K562 (cell line): Measurements from ENCODE around the gene ST3GAL3. TPM values are rescaled to one million over a fixed set of nuclear protein-coding genes. Genes with fewer than 3 reads are reported as not detected.

Experiments used
- CBFB ChIP-seq: sonication (generic); formaldehyde crosslinking; IDR thresholded peaks from 2 replicates; pipeline ENCODE4 v1.4.0; 2020; ENCODE audit warnings: mild to moderate bottlenecking, missing genetic modification reagents
- CCNT2 ChIP-seq: IDR thresholded peaks from 2 replicates; pipeline ENCODE4 v1.6.1; 2011; ENCODE audit warnings: borderline replicate concordance, low read depth, mild to moderate bottlenecking, moderate library complexity, mixed read lengths, low read length; ENCODE audit not compliant: insufficient read length; ENCODE audit errors: extremely low read depth
- DDX20 ChIP-seq: fragments of 450-650 bp; IDR thresholded peaks from 2 replicates; pipeline ENCODE4 v1.6.1; 2016; ENCODE audit warnings: missing genetic modification characterization, low read depth, mild to moderate bottlenecking, missing compliant biosample characterization, moderate library complexity
- EHMT2 ChIP-seq: fragments of 450-650 bp; IDR thresholded peaks from 2 replicates; pipeline ENCODE4 v1.6.1; 2018; ENCODE audit warnings: antibody characterized with exemption
- JUND ChIP-seq, 2 experiments: IDR thresholded peaks; 2 replicates in 1 of 2; 3 replicates in 1 of 2; pipeline ENCODE4 v1.6.1; 2011; ENCODE audit warnings: borderline replicate concordance in 2 of 2, low read depth in 2 of 2, low read length in 2 of 2, improper control_type of control experiment in 1 of 2, missing biosample characterization in 1 of 2, missing genetic modification characterization in 1 of 2, missing genetic modification reagents in 1 of 2
- KLF16 ChIP-seq: IDR thresholded peaks from 2 replicates; pipeline ENCODE4 v1.6.1; 2016; ENCODE audit warnings: antibody characterized with exemption
- NFE2 ChIP-seq: IDR thresholded peaks from 2 replicates; pipeline ENCODE4 v1.6.1; 2014; ENCODE audit warnings: antibody characterized with exemption, low read depth
- NR2C1 ChIP-seq, 2 experiments: fragments of 450-650 bp; IDR thresholded peaks; 2 replicates each; pipeline ENCODE4 v1.6.1; 2017; ENCODE audit warnings: mild to moderate bottlenecking in 2 of 2, antibody characterized with exemption in 1 of 2, inconsistent platforms in 1 of 2, missing compliant biosample characterization in 1 of 2, missing genetic modification characterization in 1 of 2
- PHF8 ChIP-seq: fragments of 200-600 bp; sonication (generic); IDR thresholded peaks from 2 replicates; pipeline ENCODE4 v1.6.1; 2012; ENCODE audit warnings: mixed run types, mild to moderate bottlenecking, inconsistent platforms, low read length, moderate library complexity, borderline replicate concordance
- RAD21 ChIP-seq, 2 experiments: fragments of 250-450 bp in 1 of 2; fragments of 450-650 bp in 1 of 2; sonication (Bioruptor Pico) in 1 of 2; formaldehyde crosslinking in 1 of 2; IDR thresholded peaks in 1 of 2; conservative IDR thresholded peaks in 1 of 2; 2 replicates each; pipeline versions ENCODE4 v1.4.0 to v1.8.0; 2020 to 2022; ENCODE audit warnings: mild to moderate bottlenecking in 2 of 2, moderate library complexity in 1 of 2
- TRIM28 ChIP-seq: fragments of 450-650 bp; IDR thresholded peaks from 2 replicates; pipeline ENCODE4 v1.6.1; 2017
- ZFP36 ChIP-seq: fragments of 150-350 bp; IDR thresholded peaks from 2 replicates; pipeline ENCODE4 v1.6.1; 2018; ENCODE audit warnings: low read length, low read depth; ENCODE audit not compliant: partially characterized antibody
- ZNF174 ChIP-seq: fragments of 250-450 bp; sonication (Bioruptor Pico); IDR thresholded peaks from 2 replicates; pipeline ENCODE4 v1.4.0; 2020; ENCODE audit warnings: mild to moderate bottlenecking
- ZNF274 ChIP-seq: IDR thresholded peaks from 2 replicates; pipeline ENCODE4 v1.6.1; 2011; ENCODE audit warnings: low read depth, mild to moderate bottlenecking, low read length, moderate library complexity, borderline replicate concordance
- ZNF316 ChIP-seq: fragments of 450-650 bp; IDR thresholded peaks from 2 replicates; pipeline ENCODE4 v1.6.1; 2016
- ZZZ3 ChIP-seq: fragments of 450-650 bp; IDR thresholded peaks from 2 replicates; pipeline ENCODE4 v1.6.1; 2016; ENCODE audit warnings: antibody characterized with exemption, mild to moderate bottlenecking, moderate library complexity
- polyA plus RNA-seq, 8 experiments: library from polyadenylated mRNA; depleted of rRNA in 4 of 8; stranded (reverse) in 5 of 8; unstranded in 3 of 8; fragments of >200 nt; fragmentation: Nextera tagmentation in 2 of 8; fragmentation: Illumina TruSeq in 1 of 8; extraction: Ambion mirVana in 2 of 8; extraction: Trizol in 1 of 8; gene quantifications; 2 replicates each; pipeline versions ENCODE4 v1.2.1 to v1.2.3, GENCODE V29; 2011 to 2014; ENCODE audit warnings: inconsistent platforms in 1 of 8, missing spikeins in 1 of 8
- total RNA-seq, 7 experiments: library from RNA; depleted of rRNA in 6 of 7; stranded (reverse); fragments of >200 nt in 6 of 7; fragmentation: Illumina TruSeq in 2 of 7; extraction: Trizol in 2 of 7; gene quantifications; 2 replicates each; pipeline versions ENCODE4 v1.2.1 to v1.2.3, GENCODE V29; 2011 to 2021; ENCODE audit warnings: low replicate concordance in 1 of 7
- TF ChIP-seq, protein P1 (sequence below): fragments of 250-450 bp; sonication (Bioruptor Pico); IDR thresholded peaks from 2 replicates; pipeline ENCODE4 v1.8.0; 2021; ENCODE audit warnings: moderate library complexity, mild to moderate bottlenecking, inconsistent platforms
- TF ChIP-seq, protein P2 (sequence below), 2 experiments: IDR thresholded peaks; 2 replicates each; pipeline ENCODE4 v1.6.1; 2011; ENCODE audit warnings: borderline replicate concordance in 1 of 2, control low read depth in 1 of 2, low read depth in 1 of 2, low read length in 1 of 2, mild to moderate bottlenecking in 1 of 2, mixed read lengths in 1 of 2, moderate library complexity in 1 of 2; ENCODE audit not compliant: insufficient read depth in 1 of 2, insufficient read length in 1 of 2, poor library complexity in 1 of 2, severe bottlenecking in 1 of 2; ENCODE audit errors: extremely low read depth in 1 of 2
- TF ChIP-seq, protein P3 (sequence below): fragments of 450-650 bp; IDR thresholded peaks from 2 replicates; pipeline ENCODE4 v1.6.1; 2017; ENCODE audit warnings: mild to moderate bottlenecking, moderate library complexity
- TF ChIP-seq, protein P4 (sequence below): fragments of 250-450 bp; sonication (Bioruptor Pico); IDR thresholded peaks from 2 replicates; pipeline ENCODE4 v1.5.0; 2020; ENCODE audit warnings: mild to moderate bottlenecking

The ST3GAL3 gene
- total and polyA plus RNA-seq, 9 of the 15 experiments (the other 6 are each of a cell fraction or from before 2014, with no cell fraction given) = 1.2 to 18.9 (median 11.0) TPM

DNA sequence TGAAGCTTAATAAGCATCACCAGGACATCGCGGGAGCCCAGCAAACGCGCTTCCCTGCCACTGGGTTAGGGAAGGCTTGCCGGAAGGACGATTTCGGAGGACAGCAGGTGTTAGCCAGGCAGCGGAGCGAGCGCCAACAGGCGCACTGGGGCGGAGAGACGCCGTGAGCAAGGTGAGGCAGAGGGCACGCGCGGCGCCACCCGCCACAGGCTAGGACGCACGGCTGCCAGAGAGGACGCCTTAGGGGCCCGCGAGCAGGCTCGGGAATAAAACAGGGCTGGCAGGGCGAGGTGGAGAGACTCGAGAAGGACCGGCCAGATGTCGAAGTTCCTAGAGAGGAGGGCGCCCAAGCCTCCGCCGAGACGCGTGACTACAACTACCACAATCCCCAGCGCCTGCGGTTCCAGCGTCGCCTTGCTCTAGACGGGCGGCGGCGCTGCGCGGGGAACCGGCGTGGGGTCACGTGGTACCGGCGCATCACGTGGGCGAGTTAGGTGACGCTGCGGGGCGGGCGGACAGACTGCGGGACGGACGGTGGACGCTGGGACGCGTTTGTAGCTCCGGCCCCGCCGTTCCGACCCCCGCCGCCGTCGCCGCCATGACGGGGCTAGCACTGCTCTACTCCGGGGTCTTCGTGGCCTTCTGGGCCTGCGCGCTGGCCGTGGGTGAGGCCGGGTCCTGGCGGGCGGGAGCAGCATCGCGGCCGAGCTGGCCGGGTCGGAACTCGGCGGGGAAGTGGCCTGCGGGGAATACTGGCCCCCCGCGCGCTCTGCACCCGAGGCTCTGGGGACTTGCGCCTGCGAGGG, 267.3 kb downstream of the ST3GAL3 start, which contains the start of gene ATP6V0B (continued):
- TF ChIP-seq, protein P1, sequence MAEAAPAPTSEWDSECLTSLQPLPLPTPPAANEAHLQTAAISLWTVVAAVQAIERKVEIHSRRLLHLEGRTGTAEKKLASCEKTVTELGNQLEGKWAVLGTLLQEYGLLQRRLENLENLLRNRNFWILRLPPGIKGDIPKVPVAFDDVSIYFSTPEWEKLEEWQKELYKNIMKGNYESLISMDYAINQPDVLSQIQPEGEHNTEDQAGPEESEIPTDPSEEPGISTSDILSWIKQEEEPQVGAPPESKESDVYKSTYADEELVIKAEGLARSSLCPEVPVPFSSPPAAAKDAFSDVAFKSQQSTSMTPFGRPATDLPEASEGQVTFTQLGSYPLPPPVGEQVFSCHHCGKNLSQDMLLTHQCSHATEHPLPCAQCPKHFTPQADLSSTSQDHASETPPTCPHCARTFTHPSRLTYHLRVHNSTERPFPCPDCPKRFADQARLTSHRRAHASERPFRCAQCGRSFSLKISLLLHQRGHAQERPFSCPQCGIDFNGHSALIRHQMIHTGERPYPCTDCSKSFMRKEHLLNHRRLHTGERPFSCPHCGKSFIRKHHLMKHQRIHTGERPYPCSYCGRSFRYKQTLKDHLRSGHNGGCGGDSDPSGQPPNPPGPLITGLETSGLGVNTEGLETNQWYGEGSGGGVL (CRISPR knock-in tag) = no peak
- TF ChIP-seq RAD21 (CRISPR knock-in tag; conservative IDR thresholded peaks at IDR 0.05 in 1 of 2, IDR thresholded peaks at IDR 0.05 in 1 of 2) (0 out of 4 replicates have a peak, but pooled peaks of 1 of the 2 experiments have one; percentile 13), CBFB (CRISPR knock-in tag) (peak; percentile 96), JUND (IDR thresholded peaks at IDR 0.05; ENCODE audit: borderline replicate concordance, low read depth, low read length) (peak; percentile 75), JUND (tag; IDR thresholded peaks at IDR 0.05; ENCODE audit: borderline replicate concordance, low read depth, low read length) (no peak; the same call in 2 of the 3 replicates), PHF8 (peak; percentile 85; the same call in 1 of the 2 replicates), ZFP36 (no peak), TRIM28 (peak; percentile 16; the same call in 1 of the 2 replicates), ZNF316 (peak; percentile 52), DDX20 (tag) (no peak), ZNF274 (peak; percentile 49; the same call in 1 of the 2 replicates), EHMT2 (no peak), NFE2 (peak; percentile 59), CCNT2 (peak; percentile 95), KLF16 (no peak), ZNF174 (CRISPR knock-in tag) (no peak; the same call in 1 of the 2 replicates), NR2C1 (IDR thresholded peaks at IDR 0.05) (peak; percentile 66; the same call in 1 of the 2 replicates), NR2C1 (tag; IDR thresholded peaks at IDR 0.05) (peak; percentile 75), ZZZ3 (no peak)
- TF ChIP-seq, protein P2, sequence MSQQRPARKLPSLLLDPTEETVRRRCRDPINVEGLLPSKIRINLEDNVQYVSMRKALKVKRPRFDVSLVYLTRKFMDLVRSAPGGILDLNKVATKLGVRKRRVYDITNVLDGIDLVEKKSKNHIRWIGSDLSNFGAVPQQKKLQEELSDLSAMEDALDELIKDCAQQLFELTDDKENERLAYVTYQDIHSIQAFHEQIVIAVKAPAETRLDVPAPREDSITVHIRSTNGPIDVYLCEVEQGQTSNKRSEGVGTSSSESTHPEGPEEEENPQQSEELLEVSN (IDR thresholded peaks at IDR 0.05; ENCODE audit: borderline replicate concordance in 1 of 2, extremely low read depth in 1 of 2, insufficient read depth in 1 of 2, insufficient read length in 1 of 2, low read depth in 1 of 2, low read length in 1 of 2, poor library complexity in 1 of 2, severe bottlenecking in 1 of 2) = peak; percentile 94 to 96
- TF ChIP-seq, protein P3, sequence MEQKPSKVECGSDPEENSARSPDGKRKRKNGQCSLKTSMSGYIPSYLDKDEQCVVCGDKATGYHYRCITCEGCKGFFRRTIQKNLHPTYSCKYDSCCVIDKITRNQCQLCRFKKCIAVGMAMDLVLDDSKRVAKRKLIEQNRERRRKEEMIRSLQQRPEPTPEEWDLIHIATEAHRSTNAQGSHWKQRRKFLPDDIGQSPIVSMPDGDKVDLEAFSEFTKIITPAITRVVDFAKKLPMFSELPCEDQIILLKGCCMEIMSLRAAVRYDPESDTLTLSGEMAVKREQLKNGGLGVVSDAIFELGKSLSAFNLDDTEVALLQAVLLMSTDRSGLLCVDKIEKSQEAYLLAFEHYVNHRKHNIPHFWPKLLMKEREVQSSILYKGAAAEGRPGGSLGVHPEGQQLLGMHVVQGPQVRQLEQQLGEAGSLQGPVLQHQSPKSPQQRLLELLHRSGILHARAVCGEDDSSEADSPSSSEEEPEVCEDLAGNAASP = no peak
- TF ChIP-seq, protein P4, sequence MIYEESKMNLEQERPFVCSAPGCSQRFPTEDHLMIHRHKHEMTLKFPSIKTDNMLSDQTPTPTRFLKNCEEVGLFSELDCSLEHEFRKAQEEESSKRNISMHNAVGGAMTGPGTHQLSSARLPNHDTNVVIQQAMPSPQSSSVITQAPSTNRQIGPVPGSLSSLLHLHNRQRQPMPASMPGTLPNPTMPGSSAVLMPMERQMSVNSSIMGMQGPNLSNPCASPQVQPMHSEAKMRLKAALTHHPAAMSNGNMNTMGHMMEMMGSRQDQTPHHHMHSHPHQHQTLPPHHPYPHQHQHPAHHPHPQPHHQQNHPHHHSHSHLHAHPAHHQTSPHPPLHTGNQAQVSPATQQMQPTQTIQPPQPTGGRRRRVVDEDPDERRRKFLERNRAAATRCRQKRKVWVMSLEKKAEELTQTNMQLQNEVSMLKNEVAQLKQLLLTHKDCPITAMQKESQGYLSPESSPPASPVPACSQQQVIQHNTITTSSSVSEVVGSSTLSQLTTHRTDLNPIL = no peak
